Lung (tissue), 12 donors: ENCODE results near the gene OPCML. TPM values are rescaled to one million over a fixed set of nuclear protein-coding genes. Genes with fewer than 3 reads are reported as not detected.

ENCODE experiments used
- ATAC-seq: fragments of 200-7000 bp; cut with Tn5 transposase; one replicate; pipeline ENCODE4 v1.9.1; 2020; ENCODE audit warnings: moderate number of reproducible peaks; ENCODE audit not compliant: insufficient read depth, low FRiP score
- DNase-seq, 3 donors: peaks; one replicate each; pipeline ENCODE4 v3.0.0-alpha.2; 2013 to 2017
- H3K27ac ChIP-seq, 2 donors: one replicate each; pipeline ENCODE4 v1.5.1; 2013; ENCODE audit warnings: mild to moderate bottlenecking in 2 of 2, moderate library complexity in 2 of 2, control low read depth in 1 of 2, inconsistent platforms in 1 of 2, low read depth in 1 of 2, low read length in 1 of 2
- H3K27me3 ChIP-seq, 3 donors: one replicate each; pipeline ENCODE4 v1.5.1; 2013; ENCODE audit warnings: low read length in 2 of 3; ENCODE audit not compliant: control insufficient read depth in 3 of 3, insufficient read depth in 3 of 3
- H3K36me3 ChIP-seq, 4 donors: one replicate each; pipeline ENCODE4 v1.5.1; 2013; ENCODE audit warnings: low read length in 4 of 4, mild to moderate bottlenecking in 1 of 4, moderate library complexity in 1 of 4; ENCODE audit not compliant: control insufficient read depth in 4 of 4, insufficient read depth in 4 of 4
- H3K4me1 ChIP-seq, 5 donors: one replicate each; pipeline ENCODE4 v1.5.1; 2013; ENCODE audit warnings: low read length in 5 of 5, mild to moderate bottlenecking in 2 of 5, moderate library complexity in 1 of 5; ENCODE audit not compliant: control insufficient read depth in 5 of 5, insufficient read depth in 5 of 5
- H3K4me3 ChIP-seq: one replicate; pipeline ENCODE4 v1.5.1; 2013; ENCODE audit warnings: mild to moderate bottlenecking, control low read depth, moderate library complexity
- H3K9ac ChIP-seq, 2 donors: one replicate each; pipeline ENCODE4 v1.5.1; 2013; ENCODE audit warnings: low read length in 2 of 2, control low read depth in 1 of 2; ENCODE audit not compliant: insufficient read depth in 1 of 2
- H3K9me3 ChIP-seq, 4 donors: one replicate each; pipeline ENCODE4 v1.5.1; 2013; ENCODE audit warnings: low read length in 3 of 4, mild to moderate bottlenecking in 1 of 4, moderate library complexity in 1 of 4; ENCODE audit not compliant: control insufficient read depth in 4 of 4, insufficient read depth in 3 of 4
- CTCF ChIP-seq: IDR thresholded peaks from 2 replicates; pipeline ENCODE4 v1.5.1; 2012; ENCODE audit warnings: mild to moderate bottlenecking; ENCODE audit errors: control extremely low read depth, extremely low read depth
- whole genome bisulfite sequencing, 2 donors: extraction: QIAGEN DNeasy Blood & Tissue Kit; methylation state at CpG; one replicate each; pipeline ENCODE4 v1.1.7; 2013; 5-methylcytosine and 5-hydroxymethylcytosine counted together
- polyA plus RNA-seq, 2 donors: library from polyadenylated mRNA; stranded (reverse); fragments of 200-250 nt; gene quantifications; one replicate each; pipeline ENCODE4 v1.2.1, GENCODE V29; 2013
- total RNA-seq, 2 donors: library from RNA; depleted of rRNA in 1 of 2; stranded (reverse); fragments of >200 nt in 1 of 2; gene quantifications; one replicate each; pipeline ENCODE4 v1.2.1, GENCODE V29; 2014 to 2021
- donor health status: control.
- donor health status: control.
- donor health status: Bipolar disorder and iron deficiency.
- donor health status: healthy.
- donor health status: DM: yes; HTN: yes; CAD: no.

The OPCML gene
- total and polyA plus RNA-seq, 4 donors = 0.49 to 0.74 TPM; not detected in 2

GRCh38 chr11:132448334-132448995 lies 1083.8 kb downstream of the OPCML start:
- H3K36me3 ChIP-seq = no peaks in the 10 kb centered on the region
- H3K4me1 ChIP-seq = peaks cover 0 to 11% (median 0%) of the 10 kb centered on the region in 5 donors
- no peaks in the 10 kb centered on the region for H3K27me3 ChIP-seq
- 87 to 89% methylated on average over 4 of the region's 4 CpGs for WGBS, 2 donors
- DNase-seq (no peak), ATAC-seq (no peak)
- H3K4me3 ChIP-seq = no peak overlapping the region
- no peaks in the 10 kb centered on the region for H3K9me3 ChIP-seq
- H3K27ac ChIP-seq = no peak overlapping the region
- no peak for TF ChIP-seq CTCF
- H3K9ac ChIP-seq = no peak overlapping the region

GRCh38 chr11:132447761-132448160 lies 1084.5 kb downstream of the OPCML start:
- H3K27ac ChIP-seq = no peak overlapping the region
- no peak for DNase-seq
- no peaks in the 10 kb centered on the region for H3K36me3 ChIP-seq
- no peaks in the 10 kb centered on the region for H3K27me3 ChIP-seq
- H3K9ac ChIP-seq = no peak overlapping the region
- no peaks in the 10 kb centered on the region for H3K9me3 ChIP-seq
- 95 to 97% methylated on average over 1 of the region's 1 CpG for WGBS, 2 donors
- ATAC-seq = no peak
- TF ChIP-seq CTCF = no peak
- no peak overlapping the region for H3K4me3 ChIP-seq
- H3K4me1 ChIP-seq = peaks cover 0 to 11% (median 0%) of the 10 kb centered on the region in 5 donors

GRCh38 chr11:132445859-132446291 lies 1086.4 kb downstream of the OPCML start:
- 46 to 57% methylated on average over 1 of the region's 1 CpG for WGBS, 2 donors
- ATAC-seq = no peak
- Histone ChIP-seq H3K27ac (no peak overlapping the region), H3K9me3 (no peaks in the 10 kb centered on the region), H3K4me3 (no peak overlapping the region), H3K9ac (no peak overlapping the region), H3K27me3 (no peaks in the 10 kb centered on the region), H3K36me3 (no peaks in the 10 kb centered on the region), H3K4me1 (peaks cover 0 to 8% (median 0%) of the 10 kb centered on the region in 5 donors)
- DNase-seq = no peak
- TF ChIP-seq CTCF = no peak
